ENCODE data around the gene LACTB.

- TF ChIP-seq POLR2A (IDR thresholded peaks at IDR 0.05): no peak
- TF ChIP-seq, protein P1, sequence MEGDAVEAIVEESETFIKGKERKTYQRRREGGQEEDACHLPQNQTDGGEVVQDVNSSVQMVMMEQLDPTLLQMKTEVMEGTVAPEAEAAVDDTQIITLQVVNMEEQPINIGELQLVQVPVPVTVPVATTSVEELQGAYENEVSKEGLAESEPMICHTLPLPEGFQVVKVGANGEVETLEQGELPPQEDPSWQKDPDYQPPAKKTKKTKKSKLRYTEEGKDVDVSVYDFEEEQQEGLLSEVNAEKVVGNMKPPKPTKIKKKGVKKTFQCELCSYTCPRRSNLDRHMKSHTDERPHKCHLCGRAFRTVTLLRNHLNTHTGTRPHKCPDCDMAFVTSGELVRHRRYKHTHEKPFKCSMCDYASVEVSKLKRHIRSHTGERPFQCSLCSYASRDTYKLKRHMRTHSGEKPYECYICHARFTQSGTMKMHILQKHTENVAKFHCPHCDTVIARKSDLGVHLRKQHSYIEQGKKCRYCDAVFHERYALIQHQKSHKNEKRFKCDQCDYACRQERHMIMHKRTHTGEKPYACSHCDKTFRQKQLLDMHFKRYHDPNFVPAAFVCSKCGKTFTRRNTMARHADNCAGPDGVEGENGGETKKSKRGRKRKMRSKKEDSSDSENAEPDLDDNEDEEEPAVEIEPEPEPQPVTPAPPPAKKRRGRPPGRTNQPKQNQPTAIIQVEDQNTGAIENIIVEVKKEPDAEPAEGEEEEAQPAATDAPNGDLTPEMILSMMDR (IDR thresholded peaks at IDR 0.05): no peak
Observed at GRCh38 chr15:63079947-63080626, 41.6 kb upstream of the LACTB start.

All from heart left ventricle (tissue), 13 donors.